ENCODE results near the gene MUSTN1. TPM values are rescaled to one million over a fixed set of nuclear protein-coding genes. Genes with fewer than 3 reads are reported as not detected.

The MUSTN1 gene
- total RNA-seq, 1 donor from 2014 or later: 6.9 TPM

GRCh38 chr3:52879581-52879980, 44.8 kb upstream of the MUSTN1 start:
- peaks cover 3% of the 10 kb centered on the region for H3K36me3 Mint-ChIP-seq (ENCODE audit: low read depth)
- H3K4me1 Mint-ChIP-seq (ENCODE audit: low read depth): peaks cover 6% of the 10 kb centered on the region
- H3K27ac Mint-ChIP-seq (ENCODE audit: unreplicated experiment): no peak overlapping the region
- no peak for TF ChIP-seq CTCF (IDR thresholded peaks at IDR 0.05)
- H3K27me3 Mint-ChIP-seq (ENCODE audit: low read depth): no peaks in the 10 kb centered on the region
- no peak for DNase-seq (ENCODE audit: low spot score)
- no peak overlapping the region for H3K4me3 Mint-ChIP-seq (ENCODE audit: unreplicated experiment)
- no peaks in the 10 kb centered on the region for H3K9me3 Mint-ChIP-seq (ENCODE audit: low read depth)

- Mint-ChIP-seq H3K4me3 (ENCODE audit: unreplicated experiment) (no peak overlapping the region), H3K27me3 (ENCODE audit: low read depth) (no peaks in the 10 kb centered on the region), H3K9me3 (ENCODE audit: low read depth) (no peaks in the 10 kb centered on the region), H3K27ac (ENCODE audit: unreplicated experiment) (no peak overlapping the region), H3K4me1 (ENCODE audit: low read depth) (peaks cover 10% of the 10 kb centered on the region), H3K36me3 (ENCODE audit: low read depth) (peaks cover 3% of the 10 kb centered on the region)
- DNase-seq (ENCODE audit: low spot score): no peak
- TF ChIP-seq CTCF (IDR thresholded peaks at IDR 0.05): no peak
These were observed 44.3 kb upstream of the MUSTN1 start for GRCh38 chr3:52879090-52879489.

GRCh38 chr3:52877085-52877484, 42.3 kb upstream of the MUSTN1 start:
- DNase-seq (ENCODE audit: low spot score): no peak
- Mint-ChIP-seq H3K9me3 (ENCODE audit: low read depth) (no peaks in the 10 kb centered on the region), H3K27ac (ENCODE audit: unreplicated experiment) (no peak overlapping the region), H3K27me3 (ENCODE audit: low read depth) (no peaks in the 10 kb centered on the region), H3K4me1 (ENCODE audit: low read depth) (peaks cover 15% of the 10 kb centered on the region), H3K36me3 (ENCODE audit: low read depth) (peaks cover 3% of the 10 kb centered on the region), H3K4me3 (ENCODE audit: unreplicated experiment) (no peak overlapping the region)
- TF ChIP-seq CTCF (IDR thresholded peaks at IDR 0.05): no peak

- no peaks in the 10 kb centered on the region for H3K9me3 Mint-ChIP-seq (ENCODE audit: low read depth)
- no peak for TF ChIP-seq CTCF (IDR thresholded peaks at IDR 0.05)
- H3K4me3 Mint-ChIP-seq (ENCODE audit: unreplicated experiment): no peak overlapping the region
- no peaks in the 10 kb centered on the region for H3K27me3 Mint-ChIP-seq (ENCODE audit: low read depth)
- no peak overlapping the region for H3K27ac Mint-ChIP-seq (ENCODE audit: unreplicated experiment)
- peaks cover 3% of the 10 kb centered on the region for H3K36me3 Mint-ChIP-seq (ENCODE audit: low read depth)
- H3K4me1 Mint-ChIP-seq (ENCODE audit: low read depth): peaks cover 15% of the 10 kb centered on the region
- no peak for DNase-seq (ENCODE audit: low spot score)
These were observed 40.2 kb upstream of the MUSTN1 start for GRCh38 chr3:52874864-52875587.

- Mint-ChIP-seq H3K27me3 (ENCODE audit: low read depth) (no peaks in the 10 kb centered on the region), H3K36me3 (ENCODE audit: low read depth) (peaks cover 3% of the 10 kb centered on the region), H3K27ac (ENCODE audit: unreplicated experiment) (no peak overlapping the region), H3K4me1 (ENCODE audit: low read depth) (peaks cover 15% of the 10 kb centered on the region), H3K4me3 (ENCODE audit: unreplicated experiment) (no peak overlapping the region), H3K9me3 (ENCODE audit: low read depth) (no peaks in the 10 kb centered on the region)
- DNase-seq (ENCODE audit: low spot score): no peak
- TF ChIP-seq CTCF (IDR thresholded peaks at IDR 0.05): no peak
These were observed 39.4 kb upstream of the MUSTN1 start for GRCh38 chr3:52874160-52874701.
